Left lung (tissue), 10 donors: ENCODE measurements around the gene SNAP91. TPM values are rescaled to one million over a fixed set of nuclear protein-coding genes. Genes with fewer than 3 reads are reported as not detected.
"Not testable (repeated sequence)": the region's sequence is repeated elsewhere in the genome, so short reads cannot be mapped to it uniquely, and the experiment has no call there.

ENCODE experiments used
- ATAC-seq: fragments of 200-7000 bp; cut with Tn5 transposase; one replicate; pipeline ENCODE4 v1.9.1; 2020; ENCODE audit warnings: moderate library complexity
- DNase-seq, 4 donors: peaks; one replicate each; pipeline ENCODE4 v3.0.0-alpha.2; 2013 to 2020
- H3K27ac ChIP-seq, 2 donors: fragments of 200-600 bp; sonication (generic) in 1 of 2; one replicate each; pipeline versions ENCODE4 v1.5.0 to v1.8.0; 2020 to 2021
- H3K27me3 ChIP-seq, 2 donors: fragments of 200-600 bp; sonication (generic) in 1 of 2; one replicate each; pipeline versions ENCODE4 v1.5.0 to v1.8.0; 2020 to 2021
- H3K36me3 ChIP-seq, 2 donors: fragments of 200-600 bp; sonication (generic) in 1 of 2; one replicate each; pipeline versions ENCODE4 v1.5.0 to v1.8.0; 2020 to 2021
- H3K4me1 ChIP-seq, 2 donors: fragments of 200-600 bp; one replicate each; pipeline ENCODE4 v1.8.0; 2021
- H3K4me3 ChIP-seq, 2 donors: fragments of 200-600 bp; sonication (generic) in 1 of 2; one replicate each; pipeline versions ENCODE4 v1.5.0 to v1.8.0; 2020 to 2021; ENCODE audit warnings: mild to moderate bottlenecking in 1 of 2
- H3K9me3 ChIP-seq, 2 donors: fragments of 200-600 bp; sonication (generic) in 1 of 2; one replicate each; pipeline versions ENCODE4 v1.5.0 to v1.8.0; 2020 to 2021
- CTCF ChIP-seq, 2 donors: fragments of 200-600 bp; sonication (generic) in 1 of 2; IDR thresholded peaks; one replicate each; pipeline versions ENCODE4 v1.5.0 to v1.8.0; 2021; ENCODE audit warnings: antibody characterized with exemption in 2 of 2
- intact Hi-C, 2 donors: fragments of 100-400 bp; cut with DNase I; formaldehyde crosslinking; loops; one replicate each; pipeline versions ENCODE4 v1.11.2 to v1.14.2; 2022
- polyA plus RNA-seq, 6 donors: library from polyadenylated mRNA; unstranded; fragments of 120-200 nt; gene quantifications; one replicate each; pipeline ENCODE4 v1.2.1, GENCODE V29; 2013; ENCODE audit not compliant: insufficient read length in 6 of 6
- total RNA-seq, 2 donors: library from RNA; stranded (reverse); fragmentation: NEBNext Ultra II Directional; extraction: Animal tissue kit (Norgen Biotek cat#: 25700); gene quantifications; one replicate each; pipeline ENCODE4 v1.2.1, GENCODE V29; 2021
- donor health status: DM: no; HTN: yes; CAD: no.
- donor health status: DM: no; HTN: no; CAD: no.

SNAP91 gene
- total and polyA plus RNA-seq, 8 donors: 0.05 to 1.5 (median 0.97) TPM

- ATAC-seq: no peak
- no peaks in the 10 kb centered on the region for H3K36me3 ChIP-seq
- no peaks in the 10 kb centered on the region for H3K4me1 ChIP-seq
- H3K4me3 ChIP-seq: no peak overlapping the region
- no peak for DNase-seq
- intact Hi-C loops: no loop called here
- H3K27ac ChIP-seq: no peak overlapping the region
- H3K27me3 ChIP-seq: no peaks in the 10 kb centered on the region
- no peaks in the 10 kb centered on the region for H3K9me3 ChIP-seq
- no peak for TF ChIP-seq CTCF (IDR thresholded peaks at IDR 0.05)
These were observed 72.1 kb downstream of the SNAP91 start for GRCh38 chr6:83636800-83637199.

- Histone ChIP-seq H3K4me3 (no peak overlapping the region), H3K27me3 (no peaks in the 10 kb centered on the region), H3K36me3 (no peaks in the 10 kb centered on the region), H3K27ac (no peak overlapping the region), H3K4me1 (no peaks in the 10 kb centered on the region), H3K9me3 (no peaks in the 10 kb centered on the region)
- ATAC-seq: no peak
- DNase-seq: no peak
- intact Hi-C loops: no loop called here
- no peak for TF ChIP-seq CTCF (IDR thresholded peaks at IDR 0.05)
These were observed 75.3 kb downstream of the SNAP91 start for GRCh38 chr6:83633609-83634008.

- no peaks in the 10 kb centered on the region for H3K27me3 ChIP-seq
- no peak for TF ChIP-seq CTCF (IDR thresholded peaks at IDR 0.05)
- no peak overlapping the region for H3K4me3 ChIP-seq
- H3K4me1 ChIP-seq: no peaks in the 10 kb centered on the region
- H3K9me3 ChIP-seq: no peaks in the 10 kb centered on the region
- intact Hi-C loops: no loop called here
- DNase-seq (no peak), ATAC-seq (no peak)
- no peaks in the 10 kb centered on the region for H3K36me3 ChIP-seq
- no peak overlapping the region for H3K27ac ChIP-seq
These were observed 75.8 kb downstream of the SNAP91 start for GRCh38 chr6:83633149-83633548.

GRCh38 chr6:83629908-83630307 lies 79.0 kb downstream of the SNAP91 start:
- H3K27me3 ChIP-seq, DNase-seq, H3K36me3 ChIP-seq, H3K4me3 ChIP-seq, ATAC-seq, intact Hi-C loops, H3K4me1 ChIP-seq, H3K27ac ChIP-seq, H3K9me3 ChIP-seq: not testable (repeated sequence)

- Histone ChIP-seq H3K36me3 (no peaks in the 10 kb centered on the region), H3K9me3 (no peaks in the 10 kb centered on the region), H3K27me3 (no peaks in the 10 kb centered on the region), H3K4me3 (no peak overlapping the region), H3K27ac (no peak overlapping the region), H3K4me1 (no peaks in the 10 kb centered on the region)
- peak in 2 of 4 donors; percentile 24 for DNase-seq
- peak in 1 of 2 donors; percentile 47 for TF ChIP-seq CTCF (IDR thresholded peaks at IDR 0.05)
- intact Hi-C loops: no loop called here
- ATAC-seq: peak; percentile 50
These were observed 93.6 kb downstream of the SNAP91 start for GRCh38 chr6:83615025-83615999.
